ENCODE measurements around the gene REC114. TPM values are rescaled to one million over a fixed set of nuclear protein-coding genes. Genes with fewer than 3 reads are reported as not detected.

The REC114 gene
- total RNA-seq, 1 donor from 2014 or later, result not detected

DNA sequence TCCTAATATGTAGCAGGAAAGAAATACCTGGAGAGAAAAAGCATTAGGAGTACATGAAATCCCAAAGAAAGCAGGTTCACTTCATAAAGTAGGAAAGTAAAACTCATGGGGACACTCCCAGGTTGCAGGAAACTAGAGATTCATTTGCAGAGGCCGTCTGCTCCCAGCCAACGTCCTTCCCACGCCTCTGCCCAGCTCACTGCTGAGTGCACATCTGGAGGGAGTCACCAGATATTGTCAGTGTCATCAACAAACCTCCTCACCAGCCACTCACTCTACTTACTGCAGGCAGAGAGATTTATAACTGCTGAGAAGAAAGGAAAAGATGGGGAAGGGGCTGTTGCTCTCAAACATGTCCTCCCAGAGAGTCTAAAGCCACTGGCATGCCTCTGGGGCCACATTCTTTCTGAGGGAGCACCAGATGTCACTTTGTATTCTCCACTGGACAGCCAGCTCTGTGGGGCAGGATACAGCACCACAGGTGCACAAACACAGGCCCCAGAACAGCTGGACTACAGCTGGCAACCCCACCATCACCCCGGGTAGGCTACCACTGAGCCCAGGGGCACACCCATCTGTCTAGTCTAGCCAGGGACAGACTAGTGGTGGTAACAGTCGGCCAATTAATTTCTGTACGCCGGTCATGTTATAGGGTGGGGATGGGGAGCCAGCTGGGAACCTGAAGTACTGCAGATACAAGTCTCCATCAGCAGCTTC is 125.8 kb downstream of the REC114 start:
- H3K27me3 ChIP-seq (ENCODE audit: control insufficient read depth, insufficient read depth, low read length), result no peaks in the 10 kb centered on the region
- DNase-seq (ENCODE audit: low read depth), result no peak

DNA sequence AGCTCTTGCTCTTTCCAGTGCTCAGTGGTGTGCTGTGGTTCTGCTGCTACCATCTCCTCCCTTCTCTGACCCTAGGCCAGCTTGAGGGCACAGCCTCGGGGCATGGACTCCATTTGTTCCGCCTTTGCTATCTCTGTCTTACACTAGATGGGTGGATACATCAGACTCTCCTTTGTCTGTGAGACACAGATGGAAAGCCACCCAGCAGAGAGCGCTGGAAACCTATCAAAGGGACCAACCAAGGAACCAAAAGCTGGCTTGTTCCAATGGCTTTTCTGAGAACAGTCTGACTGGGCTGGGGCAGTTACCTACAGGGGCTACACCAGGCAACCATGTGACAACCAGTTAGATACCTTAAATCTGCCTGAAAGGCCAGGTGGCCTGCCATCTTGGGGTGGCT is 126.4 kb downstream of the REC114 start:
- DNase-seq (ENCODE audit: low read depth), result no peak
- Histone ChIP-seq H3K4me3 (ENCODE audit: low read depth, low read length) (no peak overlapping the region), H3K36me3 (ENCODE audit: control insufficient read depth, insufficient read depth, low read length) (peaks cover 1% of the 10 kb centered on the region), H3K27me3 (ENCODE audit: control insufficient read depth, insufficient read depth, low read length) (no peaks in the 10 kb centered on the region)
- TF ChIP-seq, protein P1, sequence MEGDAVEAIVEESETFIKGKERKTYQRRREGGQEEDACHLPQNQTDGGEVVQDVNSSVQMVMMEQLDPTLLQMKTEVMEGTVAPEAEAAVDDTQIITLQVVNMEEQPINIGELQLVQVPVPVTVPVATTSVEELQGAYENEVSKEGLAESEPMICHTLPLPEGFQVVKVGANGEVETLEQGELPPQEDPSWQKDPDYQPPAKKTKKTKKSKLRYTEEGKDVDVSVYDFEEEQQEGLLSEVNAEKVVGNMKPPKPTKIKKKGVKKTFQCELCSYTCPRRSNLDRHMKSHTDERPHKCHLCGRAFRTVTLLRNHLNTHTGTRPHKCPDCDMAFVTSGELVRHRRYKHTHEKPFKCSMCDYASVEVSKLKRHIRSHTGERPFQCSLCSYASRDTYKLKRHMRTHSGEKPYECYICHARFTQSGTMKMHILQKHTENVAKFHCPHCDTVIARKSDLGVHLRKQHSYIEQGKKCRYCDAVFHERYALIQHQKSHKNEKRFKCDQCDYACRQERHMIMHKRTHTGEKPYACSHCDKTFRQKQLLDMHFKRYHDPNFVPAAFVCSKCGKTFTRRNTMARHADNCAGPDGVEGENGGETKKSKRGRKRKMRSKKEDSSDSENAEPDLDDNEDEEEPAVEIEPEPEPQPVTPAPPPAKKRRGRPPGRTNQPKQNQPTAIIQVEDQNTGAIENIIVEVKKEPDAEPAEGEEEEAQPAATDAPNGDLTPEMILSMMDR (IDR thresholded peaks at IDR 0.05; ENCODE audit: insufficient read depth, low read length, poor library complexity, severe bottlenecking), result no peak

More for the DNA sequence above, 125.8 kb downstream of the REC114 start:
- TF ChIP-seq, protein P1 (IDR thresholded peaks at IDR 0.05; ENCODE audit: insufficient read depth, low read length, poor library complexity, severe bottlenecking), result no peak
- H3K4me3 ChIP-seq (ENCODE audit: low read depth, low read length), result no peak overlapping the region
- peaks cover 1% of the 10 kb centered on the region for H3K36me3 ChIP-seq (ENCODE audit: control insufficient read depth, insufficient read depth, low read length)

DNA sequence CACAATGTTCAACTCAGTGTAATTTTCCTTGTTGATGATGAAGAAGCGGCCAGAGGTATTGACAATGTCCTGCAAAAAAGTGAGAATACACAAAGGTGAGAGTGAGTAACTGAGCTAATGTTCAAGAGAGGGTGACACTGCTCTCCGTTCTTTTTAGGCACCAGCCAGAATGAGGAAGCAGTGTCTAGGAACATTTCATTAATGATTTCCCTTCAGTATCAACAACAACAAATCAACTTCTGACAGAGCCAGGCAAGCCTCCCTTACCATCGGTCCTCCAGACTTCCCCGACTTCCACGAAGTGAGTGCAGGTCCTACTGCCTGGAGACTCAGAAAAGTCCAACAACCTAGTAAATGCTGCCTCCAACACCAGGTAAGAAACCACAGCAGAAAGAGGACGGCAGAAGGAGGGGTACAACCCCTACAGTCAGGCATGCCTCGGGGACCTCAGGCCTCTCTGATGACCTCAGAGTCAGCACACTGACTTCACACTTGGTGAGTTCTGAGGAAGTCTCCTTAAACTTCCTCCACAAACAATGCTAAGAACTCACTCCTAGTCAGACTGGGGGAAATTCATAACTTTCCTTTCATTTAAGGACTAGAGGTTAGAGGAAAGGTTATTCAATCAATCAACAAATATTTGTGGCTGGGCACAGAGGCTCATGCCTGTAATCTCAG is 127.5 kb downstream of the REC114 start:
- H3K27me3 ChIP-seq (ENCODE audit: control insufficient read depth, insufficient read depth, low read length), result no peaks in the 10 kb centered on the region
- peak; percentile 10 for DNase-seq (ENCODE audit: low read depth)
- TF ChIP-seq, protein P1 (IDR thresholded peaks at IDR 0.05; ENCODE audit: insufficient read depth, low read length, poor library complexity, severe bottlenecking), result no peak
- no peak overlapping the region for H3K4me3 ChIP-seq (ENCODE audit: low read depth, low read length)
- peaks cover 1% of the 10 kb centered on the region for H3K36me3 ChIP-seq (ENCODE audit: control insufficient read depth, insufficient read depth, low read length)

DNA sequence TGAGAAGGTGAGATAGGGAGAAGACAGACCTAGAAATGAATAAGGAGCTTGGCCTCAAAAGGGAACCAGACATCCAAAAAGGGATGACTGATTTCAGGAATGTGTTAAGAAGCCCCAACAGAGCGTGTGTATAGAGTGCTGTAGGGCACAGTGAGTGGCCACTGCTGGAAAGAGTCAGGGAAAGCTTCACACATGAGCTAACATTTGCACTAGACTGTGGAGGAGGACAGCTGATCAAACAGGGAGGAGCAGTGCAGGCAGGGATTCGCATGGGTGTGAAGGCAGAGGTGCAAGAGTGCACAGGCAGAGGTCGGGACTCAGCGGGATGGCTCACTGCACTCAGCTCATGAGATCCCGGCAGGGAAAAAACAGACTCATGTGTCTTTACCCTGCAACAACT is 128.4 kb downstream of the REC114 start:
- Histone ChIP-seq H3K36me3 (ENCODE audit: control insufficient read depth, insufficient read depth, low read length) (peaks cover 1% of the 10 kb centered on the region), H3K4me3 (ENCODE audit: low read depth, low read length) (no peak overlapping the region), H3K27me3 (ENCODE audit: control insufficient read depth, insufficient read depth, low read length) (no peaks in the 10 kb centered on the region)
- DNase-seq (ENCODE audit: low read depth), result peak; percentile 64
- TF ChIP-seq, protein P1 (IDR thresholded peaks at IDR 0.05; ENCODE audit: insufficient read depth, low read length, poor library complexity, severe bottlenecking), result no peak

DNA sequence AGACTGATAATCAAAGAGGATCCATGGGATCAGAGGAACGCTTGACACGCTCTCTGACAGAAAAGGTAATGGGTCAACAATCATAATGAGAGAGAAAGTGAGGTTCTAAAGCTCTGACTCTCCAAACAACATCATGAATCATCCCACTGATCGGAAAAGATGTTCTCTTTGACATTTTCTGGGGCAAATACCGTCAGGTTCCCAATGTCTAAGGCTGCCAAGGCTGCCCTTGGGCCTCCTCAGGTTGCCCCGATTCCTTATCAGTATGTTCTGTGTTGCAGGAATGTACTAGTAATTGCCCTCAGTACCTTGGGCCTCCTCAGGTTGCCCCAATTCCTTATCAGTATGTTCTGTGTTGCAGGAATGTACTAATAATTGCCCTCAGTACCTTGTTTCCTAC is 129.3 kb downstream of the REC114 start:
- Histone ChIP-seq H3K27me3 (ENCODE audit: control insufficient read depth, insufficient read depth, low read length) (no peaks in the 10 kb centered on the region), H3K4me3 (ENCODE audit: low read depth, low read length) (no peak overlapping the region), H3K36me3 (ENCODE audit: control insufficient read depth, insufficient read depth, low read length) (peaks cover 1% of the 10 kb centered on the region)
- TF ChIP-seq, protein P1 (IDR thresholded peaks at IDR 0.05; ENCODE audit: insufficient read depth, low read length, poor library complexity, severe bottlenecking), result no peak
- no peak for DNase-seq (ENCODE audit: low read depth)
